ENCODE data around the gene PLEKHG4B.

The PLEKHG4B gene

DNA sequence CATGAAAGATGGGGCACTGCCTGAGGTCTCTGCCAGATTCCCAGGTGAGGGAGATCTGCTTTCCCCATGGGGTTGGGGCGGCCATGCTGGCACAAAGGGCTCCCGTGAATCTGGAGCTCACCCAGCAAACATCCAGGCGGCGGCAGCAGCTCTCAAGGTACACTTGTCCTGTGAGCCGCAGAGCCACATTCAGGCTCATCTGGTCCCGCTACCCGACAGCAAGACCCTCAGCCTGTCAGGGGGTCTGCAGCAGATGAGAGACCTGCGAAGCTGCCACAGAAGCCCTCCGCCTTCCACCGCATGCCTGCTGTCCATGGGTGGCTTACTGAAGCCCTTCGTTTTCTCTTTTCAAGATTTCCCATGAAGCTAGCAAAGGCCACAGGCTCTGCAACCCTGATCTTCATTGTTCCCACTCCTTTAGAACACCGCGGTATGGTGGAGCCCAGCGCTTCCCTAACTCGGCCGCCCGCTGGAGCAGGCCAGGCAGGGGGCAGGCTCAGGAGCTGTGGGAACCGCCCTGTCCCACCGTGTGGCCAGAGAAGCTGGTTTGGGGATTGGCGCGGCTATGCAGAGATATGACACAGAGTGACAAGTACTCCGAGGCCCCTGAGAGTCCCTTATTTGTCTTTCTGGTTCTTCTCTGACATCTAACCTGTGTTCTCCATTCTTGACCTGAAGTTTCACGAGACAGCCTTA, 108.1 kb downstream of the PLEKHG4B start:
- no peaks in the 10 kb centered on the region for H3K4me1 ChIP-seq (ENCODE audit: control insufficient read depth, insufficient read depth, low read length)
- H3K4me3 ChIP-seq (ENCODE audit: low read depth, low read length) = no peak overlapping the region
- H3K27me3 ChIP-seq (ENCODE audit: control insufficient read depth, insufficient read depth, low read length) = no peaks in the 10 kb centered on the region
- H3K9ac ChIP-seq (ENCODE audit: low read depth, low read length) = no peak overlapping the region
- peaks cover 16% of the 10 kb centered on the region for H3K36me3 ChIP-seq (ENCODE audit: control insufficient read depth, insufficient read depth, low read length)
- H3K9me3 ChIP-seq (ENCODE audit: control insufficient read depth, insufficient read depth, low read length) = no peaks in the 10 kb centered on the region
- H3K27ac ChIP-seq (ENCODE audit: low read depth, low read length) = no peak overlapping the region

DNA sequence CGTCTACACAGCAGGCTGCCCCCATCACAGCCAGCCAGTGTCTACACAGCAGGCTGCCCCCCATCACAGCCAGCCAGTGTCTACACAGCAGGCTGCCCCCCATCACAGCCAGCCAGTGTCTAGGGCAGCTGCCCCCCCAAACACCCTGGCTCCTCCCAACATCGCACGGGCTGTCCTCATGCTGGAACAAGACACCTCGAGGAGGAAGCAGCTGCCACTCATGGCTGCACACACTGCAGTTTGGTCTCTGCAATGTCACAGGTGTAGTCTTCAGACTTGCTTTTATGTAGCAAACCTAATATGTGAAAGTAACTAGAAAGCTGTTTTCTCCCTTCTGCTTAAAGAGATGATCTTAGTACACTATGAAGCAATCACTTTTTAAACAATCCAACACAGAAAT, 109.0 kb downstream of the PLEKHG4B start:
- Histone ChIP-seq H3K27ac (ENCODE audit: low read depth, low read length) (no peak overlapping the region), H3K36me3 (ENCODE audit: control insufficient read depth, insufficient read depth, low read length) (peaks cover 22% of the 10 kb centered on the region), H3K4me1 (ENCODE audit: control insufficient read depth, insufficient read depth, low read length) (no peaks in the 10 kb centered on the region), H3K27me3 (ENCODE audit: control insufficient read depth, insufficient read depth, low read length) (no peaks in the 10 kb centered on the region), H3K9ac (ENCODE audit: low read depth, low read length) (no peak overlapping the region), H3K4me3 (ENCODE audit: low read depth, low read length) (no peak overlapping the region), H3K9me3 (ENCODE audit: control insufficient read depth, insufficient read depth, low read length) (no peaks in the 10 kb centered on the region)

DNA sequence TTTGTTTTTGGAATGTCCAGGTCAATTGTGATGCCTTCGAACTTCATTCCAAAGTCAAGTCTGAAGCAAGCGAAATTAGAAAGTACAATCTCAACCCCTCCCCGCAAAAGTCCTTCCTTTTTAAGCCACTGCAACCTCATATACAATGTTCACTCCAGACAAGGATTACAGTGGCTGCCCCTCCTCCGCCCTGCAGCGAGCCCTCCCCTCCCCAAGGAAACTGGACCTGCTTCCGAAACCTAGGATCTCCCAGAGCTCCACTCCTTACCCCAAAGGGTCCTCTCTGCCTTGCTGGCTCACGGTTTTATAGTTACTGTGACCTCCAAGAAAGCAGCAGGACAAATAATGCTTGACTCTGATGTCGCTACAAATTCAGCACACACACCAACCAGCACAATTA, 109.7 kb downstream of the PLEKHG4B start:
- Histone ChIP-seq H3K36me3 (ENCODE audit: control insufficient read depth, insufficient read depth, low read length) (peaks cover 22% of the 10 kb centered on the region), H3K4me3 (ENCODE audit: low read depth, low read length) (no peak overlapping the region), H3K9ac (ENCODE audit: low read depth, low read length) (no peak overlapping the region), H3K4me1 (ENCODE audit: control insufficient read depth, insufficient read depth, low read length) (no peaks in the 10 kb centered on the region), H3K27me3 (ENCODE audit: control insufficient read depth, insufficient read depth, low read length) (no peaks in the 10 kb centered on the region), H3K9me3 (ENCODE audit: control insufficient read depth, insufficient read depth, low read length) (no peaks in the 10 kb centered on the region), H3K27ac (ENCODE audit: low read depth, low read length) (no peak overlapping the region)

DNA sequence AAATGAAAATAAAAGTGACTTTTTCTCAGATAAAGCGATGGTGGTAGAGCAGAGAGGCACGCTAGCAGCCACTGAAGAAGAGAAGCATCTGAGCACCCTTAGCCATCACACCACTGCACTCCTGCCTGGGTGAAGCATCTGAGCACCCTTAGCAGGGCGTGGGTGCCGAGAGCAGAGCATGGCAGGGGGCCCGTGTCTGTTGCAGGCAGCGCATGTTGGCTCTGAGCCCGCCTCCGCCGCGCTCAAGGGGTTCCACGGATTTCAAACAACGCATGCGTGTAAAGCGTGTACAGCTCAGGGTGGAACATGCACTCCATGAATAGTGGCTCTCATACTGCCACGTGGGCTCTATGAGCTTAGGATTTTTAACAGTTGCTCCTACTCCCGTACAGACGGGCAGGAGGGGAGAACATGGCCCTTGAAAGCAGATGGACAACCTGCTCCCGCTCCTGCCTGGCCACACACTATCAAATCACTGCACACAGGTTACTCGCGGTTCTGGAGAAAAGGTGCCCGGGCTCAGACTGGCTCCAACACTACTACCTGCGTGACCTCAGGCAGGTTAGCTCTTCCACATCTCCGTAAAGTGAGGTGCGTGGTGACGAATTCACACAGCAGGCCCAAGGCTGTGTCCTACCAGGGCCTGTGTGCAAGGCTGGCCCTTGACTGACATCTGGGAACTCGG, 111.4 kb downstream of the PLEKHG4B start:
- H3K36me3 ChIP-seq (ENCODE audit: control insufficient read depth, insufficient read depth, low read length) = peaks cover 22% of the 10 kb centered on the region

DNA sequence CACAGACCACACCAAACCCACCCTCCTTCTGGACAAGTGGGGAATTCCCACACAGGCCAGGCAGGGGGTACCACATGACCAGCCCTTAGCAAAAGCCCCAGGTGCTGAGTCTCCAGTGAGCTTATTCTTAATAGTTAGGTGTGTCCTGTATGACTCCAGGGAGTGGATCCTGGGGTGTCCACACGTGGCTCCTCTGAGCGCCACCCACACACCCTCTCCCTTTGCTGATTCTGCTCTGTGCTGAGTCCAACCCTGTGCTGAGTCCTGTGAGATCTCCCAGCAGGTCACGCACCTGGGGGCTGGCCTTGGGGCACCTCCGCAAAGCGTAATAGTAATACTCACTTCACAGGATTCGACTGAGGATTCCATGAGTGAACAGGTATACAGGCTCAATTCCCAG, 112.0 kb downstream of the PLEKHG4B start:
- Histone ChIP-seq H3K4me3 (ENCODE audit: low read depth, low read length) (no peak overlapping the region), H3K36me3 (ENCODE audit: control insufficient read depth, insufficient read depth, low read length) (peaks cover 22% of the 10 kb centered on the region), H3K9ac (ENCODE audit: low read depth, low read length) (no peak overlapping the region), H3K27ac (ENCODE audit: low read depth, low read length) (no peak overlapping the region), H3K4me1 (ENCODE audit: control insufficient read depth, insufficient read depth, low read length) (no peaks in the 10 kb centered on the region), H3K27me3 (ENCODE audit: control insufficient read depth, insufficient read depth, low read length) (no peaks in the 10 kb centered on the region), H3K9me3 (ENCODE audit: control insufficient read depth, insufficient read depth, low read length) (no peaks in the 10 kb centered on the region)

More for the DNA sequence above, 111.4 kb downstream of the PLEKHG4B start:
- Histone ChIP-seq H3K27me3 (ENCODE audit: control insufficient read depth, insufficient read depth, low read length) (no peaks in the 10 kb centered on the region), H3K9me3 (ENCODE audit: control insufficient read depth, insufficient read depth, low read length) (no peaks in the 10 kb centered on the region), H3K4me1 (ENCODE audit: control insufficient read depth, insufficient read depth, low read length) (no peaks in the 10 kb centered on the region), H3K27ac (ENCODE audit: low read depth, low read length) (no peak overlapping the region), H3K4me3 (ENCODE audit: low read depth, low read length) (no peak overlapping the region), H3K9ac (ENCODE audit: low read depth, low read length) (no peak overlapping the region)

DNA sequence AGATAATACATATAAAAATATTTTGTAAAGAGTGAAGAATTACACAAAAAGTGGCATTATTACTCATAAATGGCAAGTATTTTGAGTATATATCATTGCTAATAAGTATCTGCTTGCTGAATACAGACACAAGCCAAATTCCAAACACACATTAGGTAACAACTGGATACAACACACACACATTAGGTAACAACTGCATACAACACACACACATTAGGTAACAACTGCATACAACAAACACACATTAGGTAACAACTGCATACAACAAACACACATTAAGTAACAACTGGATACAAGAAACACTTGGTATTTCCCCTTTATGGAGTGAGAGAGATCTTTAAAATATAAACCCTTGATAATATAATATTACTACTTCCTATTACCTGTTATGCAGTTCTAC, 112.5 kb downstream of the PLEKHG4B start:
- Histone ChIP-seq H3K36me3 (ENCODE audit: control insufficient read depth, insufficient read depth, low read length) (peaks cover 22% of the 10 kb centered on the region), H3K4me3 (ENCODE audit: low read depth, low read length) (no peak overlapping the region), H3K27ac (ENCODE audit: low read depth, low read length) (no peak overlapping the region), H3K9ac (ENCODE audit: low read depth, low read length) (no peak overlapping the region), H3K9me3 (ENCODE audit: control insufficient read depth, insufficient read depth, low read length) (no peaks in the 10 kb centered on the region), H3K4me1 (ENCODE audit: control insufficient read depth, insufficient read depth, low read length) (no peaks in the 10 kb centered on the region), H3K27me3 (ENCODE audit: control insufficient read depth, insufficient read depth, low read length) (no peaks in the 10 kb centered on the region)

DNA sequence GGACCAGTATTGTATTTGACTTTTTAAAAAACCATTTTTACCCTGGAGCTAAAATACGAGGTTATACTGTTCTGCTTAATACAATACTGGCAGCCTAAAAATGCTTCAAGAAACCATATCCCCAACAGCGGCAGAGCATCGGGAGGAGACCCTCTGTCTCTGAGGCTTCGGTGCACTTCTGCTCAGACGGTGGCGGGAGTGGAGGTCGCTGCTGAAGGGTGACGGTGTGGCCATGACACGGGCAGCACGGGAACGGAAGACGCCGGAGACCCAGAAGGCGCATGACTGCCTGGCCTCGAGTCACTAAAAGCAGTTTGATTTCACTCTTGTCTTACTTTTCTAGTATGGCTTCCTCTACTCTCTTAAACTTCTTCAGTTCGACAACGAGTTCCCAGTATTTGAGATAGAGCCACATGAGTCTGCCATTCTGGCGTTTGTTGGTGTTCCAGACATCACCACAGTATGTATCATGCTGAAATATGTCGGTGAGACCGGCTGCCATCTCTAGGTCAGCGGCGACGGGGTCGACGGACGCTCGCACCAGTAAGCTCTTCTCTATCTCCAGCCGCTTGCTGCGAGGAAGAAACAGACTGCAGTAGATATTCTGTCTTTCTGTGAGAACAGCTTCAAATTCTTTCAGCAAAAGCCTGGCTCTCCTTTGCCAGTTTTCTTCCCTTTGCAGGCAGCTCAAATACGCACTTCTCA, 113.2 kb downstream of the PLEKHG4B start:
- Histone ChIP-seq H3K4me3 (ENCODE audit: low read depth, low read length) (no peak overlapping the region), H3K4me1 (ENCODE audit: control insufficient read depth, insufficient read depth, low read length) (no peaks in the 10 kb centered on the region), H3K27ac (ENCODE audit: low read depth, low read length) (no peak overlapping the region), H3K9ac (ENCODE audit: low read depth, low read length) (no peak overlapping the region), H3K9me3 (ENCODE audit: control insufficient read depth, insufficient read depth, low read length) (no peaks in the 10 kb centered on the region), H3K27me3 (ENCODE audit: control insufficient read depth, insufficient read depth, low read length) (no peaks in the 10 kb centered on the region), H3K36me3 (ENCODE audit: control insufficient read depth, insufficient read depth, low read length) (peaks cover 22% of the 10 kb centered on the region)

DNA sequence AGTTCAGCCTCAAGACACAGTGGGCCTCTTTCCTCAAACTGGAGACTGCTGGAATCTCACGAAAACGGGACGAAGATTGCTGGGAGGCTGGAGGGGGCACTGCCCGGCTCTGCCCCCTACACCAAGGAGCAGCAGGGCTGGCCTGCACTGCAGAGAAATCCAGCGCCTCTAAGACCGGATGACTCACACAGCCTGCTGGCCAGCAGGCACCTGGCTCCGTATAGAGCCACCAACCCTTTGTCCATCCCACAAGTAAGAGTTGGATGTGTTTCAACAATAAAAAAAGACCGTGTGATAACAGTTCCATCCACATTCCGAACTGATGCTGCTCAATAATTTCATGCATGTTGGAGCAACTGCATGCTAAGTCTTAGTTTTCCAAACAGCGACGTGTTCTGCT, 114.4 kb downstream of the PLEKHG4B start:
- peaks cover 22% of the 10 kb centered on the region for H3K36me3 ChIP-seq (ENCODE audit: control insufficient read depth, insufficient read depth, low read length)
- no peaks in the 10 kb centered on the region for H3K27me3 ChIP-seq (ENCODE audit: control insufficient read depth, insufficient read depth, low read length)
- H3K4me1 ChIP-seq (ENCODE audit: control insufficient read depth, insufficient read depth, low read length) = no peaks in the 10 kb centered on the region
- H3K4me3 ChIP-seq (ENCODE audit: low read depth, low read length) = no peak overlapping the region
- H3K9ac ChIP-seq (ENCODE audit: low read depth, low read length) = 0 out of 2 replicates have a peak overlapping the region, but pooled peaks have one; percentile 16
- no peak overlapping the region for H3K27ac ChIP-seq (ENCODE audit: low read depth, low read length)
- no peaks in the 10 kb centered on the region for H3K9me3 ChIP-seq (ENCODE audit: control insufficient read depth, insufficient read depth, low read length)

DNA sequence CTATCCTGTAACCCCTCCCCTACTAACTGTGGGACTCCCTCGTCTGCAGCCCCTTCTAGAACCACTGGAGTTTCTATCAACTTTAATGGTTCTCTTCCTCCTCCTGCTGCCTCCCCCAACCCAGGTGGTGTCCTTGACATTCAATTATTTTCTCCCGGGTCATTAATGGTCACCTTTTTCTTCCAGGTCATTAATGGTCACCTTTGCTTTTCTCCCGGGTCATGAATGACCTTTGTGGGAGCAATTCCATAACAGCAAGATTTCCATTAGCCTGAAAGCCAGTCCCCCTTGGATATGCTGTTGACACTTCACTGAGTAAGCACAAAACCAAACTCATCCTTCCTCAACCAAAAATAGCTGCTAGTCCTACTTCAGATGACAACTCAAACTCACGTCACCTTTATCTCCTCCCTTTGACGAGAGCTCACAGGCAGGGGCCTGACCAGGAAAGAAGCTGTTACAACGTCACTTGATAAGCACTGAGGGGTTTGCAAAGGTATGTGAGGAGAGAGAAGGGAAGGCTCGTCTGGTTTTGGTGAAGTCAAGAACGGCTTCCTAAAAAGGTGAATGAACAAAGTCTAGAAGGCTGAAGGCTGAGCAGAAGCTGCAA, 115.1 kb downstream of the PLEKHG4B start:
- Histone ChIP-seq H3K27ac (ENCODE audit: low read depth, low read length) (no peak overlapping the region), H3K9ac (ENCODE audit: low read depth, low read length) (no peak overlapping the region), H3K36me3 (ENCODE audit: control insufficient read depth, insufficient read depth, low read length) (peaks cover 22% of the 10 kb centered on the region), H3K27me3 (ENCODE audit: control insufficient read depth, insufficient read depth, low read length) (no peaks in the 10 kb centered on the region), H3K4me3 (ENCODE audit: low read depth, low read length) (no peak overlapping the region), H3K9me3 (ENCODE audit: control insufficient read depth, insufficient read depth, low read length) (no peaks in the 10 kb centered on the region), H3K4me1 (ENCODE audit: control insufficient read depth, insufficient read depth, low read length) (no peaks in the 10 kb centered on the region)

DNA sequence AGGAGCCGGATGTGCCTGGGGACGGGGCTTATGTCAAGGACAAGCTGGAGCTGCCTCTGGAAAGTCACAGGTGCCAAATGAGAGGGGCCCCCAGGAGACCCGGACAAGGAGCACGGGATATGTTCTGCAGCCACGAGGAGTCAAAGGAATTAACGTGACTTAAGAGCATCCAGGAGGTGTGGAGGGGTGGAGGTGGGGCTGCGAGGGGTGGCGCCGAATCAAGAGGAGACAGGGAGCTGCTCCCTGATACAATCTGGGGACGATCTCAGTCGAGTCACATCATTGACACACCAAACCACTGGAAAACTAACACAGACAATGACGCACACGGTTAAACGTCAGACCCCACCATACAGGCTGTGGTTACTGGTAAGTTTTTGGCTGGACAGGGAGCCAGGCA, 115.6 kb downstream of the PLEKHG4B start:
- no peak overlapping the region for H3K4me3 ChIP-seq (ENCODE audit: low read depth, low read length)
- H3K9me3 ChIP-seq (ENCODE audit: control insufficient read depth, insufficient read depth, low read length) = no peaks in the 10 kb centered on the region
- H3K9ac ChIP-seq (ENCODE audit: low read depth, low read length) = no peak overlapping the region
- H3K27me3 ChIP-seq (ENCODE audit: control insufficient read depth, insufficient read depth, low read length) = no peaks in the 10 kb centered on the region
- H3K36me3 ChIP-seq (ENCODE audit: control insufficient read depth, insufficient read depth, low read length) = peaks cover 22% of the 10 kb centered on the region
- no peaks in the 10 kb centered on the region for H3K4me1 ChIP-seq (ENCODE audit: control insufficient read depth, insufficient read depth, low read length)
- H3K27ac ChIP-seq (ENCODE audit: low read depth, low read length) = no peak overlapping the region
